ENCODE results near the gene SH3BGR.

DNA sequence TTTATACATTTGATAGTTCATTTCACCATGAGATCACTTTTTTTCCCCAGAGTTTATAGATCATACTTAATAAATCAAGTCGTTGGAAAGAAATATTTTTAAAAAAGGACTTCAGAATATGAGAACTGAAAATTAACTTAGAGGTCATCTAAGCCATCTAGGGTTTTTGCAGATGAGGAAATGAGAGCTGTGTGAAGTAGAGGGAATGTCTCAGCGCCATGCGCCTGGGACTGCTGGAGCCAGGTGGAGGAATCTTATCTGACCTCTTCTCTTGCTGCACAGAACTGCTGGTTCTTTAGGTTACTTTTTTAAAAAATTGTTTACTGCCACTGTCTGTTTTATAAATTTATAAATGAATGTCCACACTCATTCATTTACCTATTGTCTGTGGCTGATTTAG, 11.5 kb downstream of the SH3BGR start:
- no peak for TF ChIP-seq CTCF (conservative IDR thresholded peaks at IDR 0.05; ENCODE audit: low read depth, low read length)
- no peak for TF ChIP-seq EZH2 (IDR thresholded peaks at IDR 0.05; ENCODE audit: borderline replicate concordance, low read depth, low read length, poor library complexity, severe bottlenecking)
